ENCODE measurements around the gene CD300A.

Gene CD300A

GRCh38 chr17:74455821-74456220 lies 10.6 kb upstream of the CD300A start:
- FAIRE-seq, result no peak

GRCh38 chr17:74457146-74457819 lies 9.2 kb upstream of the CD300A start:
- no peak for FAIRE-seq

DNA sequence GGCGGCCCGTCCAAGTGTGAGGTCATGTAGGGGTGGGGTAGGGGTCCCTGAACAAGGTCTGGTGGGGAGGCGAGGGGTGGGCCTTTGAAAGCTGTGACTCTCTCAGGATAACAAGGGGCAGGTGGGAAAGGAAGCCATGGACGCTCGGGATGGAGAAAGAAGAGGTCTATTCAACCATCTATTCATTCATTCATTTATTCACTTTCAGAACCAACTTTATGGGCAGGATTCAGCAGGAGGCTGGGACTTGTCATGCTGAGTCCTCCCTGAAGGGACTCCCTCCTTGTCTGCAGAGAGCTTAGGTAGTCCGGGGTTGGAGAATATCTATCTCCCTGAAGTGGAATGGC lies 8.6 kb upstream of the CD300A start:
- FAIRE-seq, result no peak

DNA sequence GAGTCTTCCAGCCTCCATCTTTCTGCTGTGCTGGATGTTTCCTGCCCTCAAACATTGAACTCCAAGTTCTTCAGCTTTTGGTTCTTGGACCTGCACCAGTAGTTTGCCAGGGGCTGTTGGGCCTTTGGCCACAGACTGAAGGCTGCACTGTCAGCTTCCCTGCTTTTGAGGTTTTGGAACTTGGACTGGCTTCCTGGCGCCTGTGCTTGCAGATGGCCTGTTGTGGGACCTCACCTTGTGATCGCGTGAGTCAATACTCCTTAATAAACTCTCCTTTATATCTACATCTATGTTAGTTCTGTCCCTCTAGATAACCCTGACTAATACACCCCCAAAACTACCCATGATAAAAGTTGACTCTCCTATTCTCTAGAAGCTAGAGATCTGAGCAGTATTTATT lies 7.6 kb upstream of the CD300A start:
- no peak for FAIRE-seq

GRCh38 chr17:74459622-74460021 lies 6.8 kb upstream of the CD300A start:
- no peak for FAIRE-seq

DNA sequence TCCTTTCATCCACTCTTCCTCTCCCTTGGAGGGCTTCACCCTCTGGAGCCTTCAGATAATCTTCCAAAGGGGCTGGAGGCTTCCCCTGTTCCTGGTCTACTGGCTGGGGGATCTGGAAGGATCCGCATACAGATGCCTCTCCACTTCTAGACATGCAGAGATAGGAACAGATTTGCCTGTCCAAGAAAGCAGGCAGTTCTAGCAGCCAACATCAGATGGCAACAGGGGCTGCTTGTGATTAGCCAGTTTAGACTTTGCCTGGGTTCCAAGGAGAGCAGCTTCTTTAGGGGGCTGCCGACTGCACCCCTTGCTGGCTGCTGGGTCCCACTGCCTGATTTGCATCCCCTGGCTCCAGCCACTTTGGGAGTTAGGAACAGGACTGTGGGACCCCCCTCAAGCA lies 6.2 kb upstream of the CD300A start:
- FAIRE-seq, result no peak

- FAIRE-seq, result no peak
Observed at GRCh38 chr17:74460996-74461395, 5.4 kb upstream of the CD300A start.

DNA sequence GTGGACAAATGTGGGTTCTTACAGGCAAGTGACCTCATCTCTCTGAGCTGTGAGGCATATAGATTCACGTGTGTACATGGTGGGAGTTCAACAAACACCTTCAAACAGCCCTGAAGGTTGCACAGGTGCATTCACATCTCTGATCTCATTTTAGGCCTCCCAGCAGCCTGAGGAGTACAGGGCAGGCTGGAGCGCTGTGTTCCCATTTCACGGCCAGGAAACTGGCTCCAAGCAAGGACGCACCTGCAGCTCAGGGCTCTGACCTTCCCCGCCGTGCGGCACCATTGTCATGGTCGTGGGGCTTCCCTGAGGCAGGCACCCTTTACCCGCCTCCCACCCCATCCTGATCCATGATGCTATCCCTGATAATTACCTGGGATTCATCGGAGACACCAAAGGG lies 4.8 kb upstream of the CD300A start:
- FAIRE-seq, result no peak

GRCh38 chr17:74464730-74465377 lies 1.6 kb upstream of the CD300A start:
- no peak for FAIRE-seq

DNA sequence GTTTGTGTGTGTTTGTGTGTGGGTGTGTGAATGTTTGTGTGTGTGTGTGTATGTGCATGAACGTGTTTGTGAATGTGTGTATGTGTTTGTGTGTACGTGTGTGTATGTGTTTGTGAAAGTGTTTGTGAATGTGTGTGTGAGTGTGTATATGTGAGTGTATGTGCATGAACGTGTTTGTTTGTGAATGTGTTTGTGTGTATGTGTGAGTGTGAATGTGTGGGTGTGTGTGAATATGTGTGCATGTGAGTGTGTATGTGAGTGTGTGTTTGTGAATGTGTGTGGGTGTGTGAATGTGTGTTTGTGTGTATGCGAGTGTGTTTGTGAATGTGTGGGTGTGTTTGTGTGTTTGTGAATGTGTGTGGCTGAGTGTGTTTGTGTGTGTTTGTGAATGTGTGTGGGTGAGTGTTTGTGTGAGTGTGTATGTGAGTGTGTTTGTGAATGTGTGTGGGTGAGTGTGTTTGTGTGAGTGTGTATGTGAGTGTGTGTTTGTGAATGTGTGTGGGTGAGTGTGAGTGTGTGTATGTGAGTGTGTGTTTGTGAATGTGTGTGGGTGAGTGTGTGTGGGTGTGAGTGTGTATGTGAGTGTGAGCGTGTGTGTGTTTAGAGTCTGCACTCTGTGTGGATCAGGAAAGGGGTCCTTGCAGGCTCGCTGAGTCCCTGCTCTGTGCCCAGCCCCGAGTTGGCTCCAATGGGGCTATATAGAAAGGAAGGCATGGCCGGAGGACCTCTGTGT lies 890 bp upstream of the CD300A start:
- FAIRE-seq, result no peak

DNA sequence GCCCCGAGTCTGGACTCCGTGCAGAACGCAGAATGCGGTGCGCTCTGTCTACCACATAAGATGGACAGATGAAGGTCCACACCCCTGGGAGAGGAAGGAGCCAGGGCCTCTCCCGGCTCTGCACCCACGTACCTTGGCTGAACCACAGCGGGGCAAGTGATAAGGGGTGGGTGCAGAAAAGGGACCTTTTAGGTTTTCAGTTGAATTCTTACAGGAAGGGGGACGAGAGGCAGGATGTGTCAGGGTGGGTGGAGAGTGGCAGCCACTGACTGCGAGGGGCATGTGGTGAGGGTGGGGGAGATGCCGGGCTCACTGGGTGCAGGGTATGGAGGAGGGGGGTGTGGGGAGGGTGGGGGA lies 372 bp downstream of the CD300A start:
- FAIRE-seq, result no peak

DNA sequence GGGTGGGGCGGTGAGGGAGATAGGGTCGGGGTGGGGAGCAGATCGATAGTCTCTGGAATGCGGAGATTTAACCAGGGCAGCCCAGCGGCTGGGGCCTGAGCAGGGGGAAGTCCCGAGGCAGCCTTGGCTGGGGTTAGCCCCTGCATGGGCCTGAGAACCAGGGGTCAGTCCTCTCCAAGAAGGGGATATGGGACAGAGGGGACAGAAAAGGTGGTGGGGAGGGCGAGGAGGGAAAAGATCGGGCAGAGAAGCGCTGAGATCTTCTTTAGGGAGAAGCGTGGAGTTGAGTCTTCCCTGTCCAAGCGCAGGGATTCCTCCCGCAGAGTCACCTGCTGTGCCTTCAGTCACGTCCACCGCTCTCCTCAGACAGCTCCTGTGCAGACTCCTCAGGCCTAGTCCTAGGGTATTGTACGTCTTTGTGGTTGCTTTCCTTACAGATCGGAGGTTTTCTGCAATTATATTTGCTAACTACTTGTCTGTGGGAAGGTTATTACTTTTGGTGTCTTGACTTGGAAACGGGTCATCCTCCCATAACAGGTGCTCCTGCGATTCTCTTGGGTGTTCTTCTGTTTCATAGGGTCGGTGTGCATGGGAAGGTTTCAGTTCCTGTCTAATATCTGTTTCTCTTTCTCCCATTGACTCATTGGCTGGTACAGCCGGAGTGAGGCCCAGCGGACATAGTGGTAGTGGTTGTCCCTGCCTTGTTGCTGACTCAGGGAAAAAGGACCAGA lies 952 bp downstream of the CD300A start:
- FAIRE-seq, result no peak

GRCh38 chr17:74471341-74471740 lies 4.9 kb downstream of the CD300A start:
- no peak for FAIRE-seq

DNA sequence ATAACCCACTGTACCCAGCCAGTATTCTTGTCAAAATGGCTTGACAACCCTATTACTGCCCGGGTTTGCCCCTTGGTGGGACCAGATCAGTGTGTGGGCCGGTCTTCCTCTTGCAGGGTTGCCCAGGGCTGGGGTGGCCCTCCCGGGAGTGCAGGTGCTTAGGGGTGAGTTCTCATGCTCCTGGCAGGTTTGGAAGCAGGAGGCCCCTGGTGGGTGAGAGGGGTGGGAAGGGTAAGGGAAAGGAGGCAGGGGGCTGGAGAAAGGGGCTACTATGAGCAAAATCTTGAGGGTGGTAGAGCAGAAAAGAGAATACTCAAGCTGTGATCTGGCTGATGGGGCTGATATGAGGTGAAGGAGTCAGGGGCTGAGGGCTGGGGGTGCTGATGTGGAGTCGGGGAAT lies 6.5 kb downstream of the CD300A start:
- no peak for FAIRE-seq

DNA sequence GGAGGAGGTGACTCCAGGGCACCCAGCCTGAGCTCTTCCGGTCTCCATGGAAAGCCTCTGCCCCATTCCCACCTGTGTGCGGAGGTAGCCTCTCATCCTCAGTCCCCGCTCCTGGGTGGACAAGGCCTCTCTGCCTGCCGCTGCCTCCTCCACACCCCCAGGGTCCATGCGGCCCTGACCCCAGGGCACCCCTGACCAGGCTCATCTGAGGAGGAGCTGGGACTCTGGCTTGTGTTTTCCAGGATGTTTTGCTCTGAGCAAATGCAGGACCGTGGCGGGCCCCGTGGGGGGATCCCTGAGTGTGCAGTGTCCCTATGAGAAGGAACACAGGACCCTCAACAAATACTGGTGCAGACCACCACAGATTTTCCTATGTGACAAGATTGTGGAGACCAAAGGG lies 6.9 kb downstream of the CD300A start:
- no peak for FAIRE-seq

- FAIRE-seq, result no peak
Observed at GRCh38 chr17:74474043-74474792, 7.8 kb downstream of the CD300A start.

GRCh38 chr17:74475189-74475588 lies 8.8 kb downstream of the CD300A start:
- FAIRE-seq, result no peak

DNA sequence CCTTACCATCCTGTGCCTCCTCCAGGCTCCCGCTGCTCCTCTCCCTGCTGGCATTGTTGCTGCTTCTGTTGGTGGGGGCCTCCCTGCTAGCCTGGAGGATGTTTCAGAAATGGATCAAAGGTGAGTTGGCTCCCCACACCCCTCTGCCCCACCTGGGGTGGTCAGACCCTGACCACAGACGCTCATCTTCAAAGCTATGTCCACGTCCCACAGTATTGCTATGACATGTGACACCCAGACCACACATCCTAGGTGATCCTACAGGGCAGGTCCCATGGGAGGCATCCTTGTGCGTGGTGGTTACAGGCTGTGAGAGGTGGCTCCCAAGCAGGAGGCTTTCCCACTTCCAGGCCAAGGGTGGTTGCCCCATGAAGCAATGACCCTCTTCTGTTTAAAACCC lies 11.0 kb downstream of the CD300A start:
- no peak for FAIRE-seq

GRCh38 chr17:74478420-74479100 lies 12.1 kb downstream of the CD300A start:
- FAIRE-seq, result no peak

- no peak for FAIRE-seq
Observed at GRCh38 chr17:74480290-74480689, 13.9 kb downstream of the CD300A start.

DNA sequence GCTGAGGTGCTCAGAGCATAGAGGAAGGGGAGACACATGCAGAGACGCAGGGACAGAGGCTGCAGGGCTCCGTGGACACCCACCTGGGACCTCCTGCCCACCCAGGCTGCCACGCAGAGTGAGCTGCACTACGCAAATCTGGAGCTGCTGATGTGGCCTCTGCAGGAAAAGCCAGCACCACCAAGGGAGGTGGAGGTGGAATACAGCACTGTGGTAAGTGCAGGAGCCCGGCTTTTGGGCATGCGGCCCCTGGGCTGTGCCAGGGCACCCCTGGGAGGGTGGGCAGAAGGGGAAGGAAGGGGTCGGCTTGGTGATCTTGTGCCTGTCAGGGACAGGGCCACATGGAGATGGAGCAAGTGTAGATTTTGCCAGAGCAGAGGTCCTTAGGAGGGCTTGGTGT lies 15.2 kb downstream of the CD300A start:
- no peak for FAIRE-seq

- FAIRE-seq, result no peak
Observed at GRCh38 chr17:74484066-74484465, 17.6 kb downstream of the CD300A start.

Data from endometrium (tissue), 2 donors.